LHCN-M2 (cell line): Measurements from ENCODE around the gene EID1. TPM values are rescaled to one million over a fixed set of nuclear protein-coding genes. Genes with fewer than 3 reads are reported as not detected.
"Not testable (repeated sequence)": the region's sequence is repeated elsewhere in the genome, so short reads cannot be mapped to it uniquely, and the experiment has no call there.

ENCODE experiments used
- DNase-seq: peaks from one replicate; pipeline ENCODE4 v3.0.0-alpha.2; 2012; ENCODE audit warnings: low read depth
- polyA plus RNA-seq: library from polyadenylated mRNA; unstranded; fragments of >200 nt; gene quantifications from one replicate; pipeline ENCODE4 v1.2.1, GENCODE V29; 2012; ENCODE audit warnings: missing spikeins
- total RNA-seq: library from RNA; depleted of rRNA; stranded (reverse); fragments of >200 nt; gene quantifications from 2 replicates; pipeline ENCODE4 v1.2.3, GENCODE V29; 2014; rRNA removed

EID1 gene, protein sequence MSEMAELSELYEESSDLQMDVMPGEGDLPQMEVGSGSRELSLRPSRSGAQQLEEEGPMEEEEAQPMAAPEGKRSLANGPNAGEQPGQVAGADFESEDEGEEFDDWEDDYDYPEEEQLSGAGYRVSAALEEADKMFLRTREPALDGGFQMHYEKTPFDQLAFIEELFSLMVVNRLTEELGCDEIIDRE
- total RNA-seq, result 229 and 243 TPM in 2 replicates
- 124 TPM for polyA plus RNA-seq

DNA sequence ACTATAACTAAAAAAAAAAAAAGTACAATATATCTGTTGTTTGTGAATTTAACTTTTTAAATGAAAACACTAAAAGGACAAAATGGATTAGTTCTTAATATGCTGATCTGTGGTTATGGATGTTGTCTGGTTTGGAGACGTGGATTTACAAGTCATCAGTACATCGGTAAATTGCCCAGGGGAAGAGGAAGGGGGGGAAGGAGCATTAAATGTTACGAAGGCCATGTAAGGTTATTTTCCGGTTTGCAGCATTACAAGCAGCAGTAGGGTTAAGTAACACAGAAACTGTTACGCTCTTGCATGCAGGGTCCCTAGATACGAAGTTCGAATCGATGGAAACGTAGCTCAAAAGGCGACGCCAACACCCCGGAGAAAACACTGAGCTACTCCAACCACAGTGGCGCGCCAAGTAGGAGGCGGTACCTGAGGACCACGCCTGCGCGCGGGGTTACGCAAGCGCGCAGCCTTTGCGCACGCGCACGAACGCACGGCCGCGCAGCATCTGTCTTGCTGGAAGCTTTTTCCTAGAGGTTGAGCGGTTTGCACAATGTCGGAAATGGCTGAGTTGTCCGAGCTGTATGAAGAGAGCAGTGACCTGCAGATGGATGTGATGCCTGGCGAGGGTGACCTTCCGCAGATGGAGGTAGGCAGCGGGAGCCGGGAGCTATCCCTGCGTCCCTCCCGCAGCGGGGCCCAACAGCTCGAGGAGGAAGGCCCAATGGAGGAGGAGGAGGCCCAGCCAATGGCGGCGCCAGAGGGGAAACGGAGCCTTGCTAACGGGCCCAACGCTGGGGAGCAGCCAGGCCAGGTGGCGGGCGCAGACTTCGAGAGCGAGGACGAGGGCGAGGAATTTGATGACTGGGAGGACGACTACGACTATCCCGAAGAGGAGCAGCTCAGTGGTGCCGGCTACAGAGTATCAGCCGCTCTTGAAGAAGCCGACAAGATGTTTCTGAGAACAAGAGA is at the start of gene EID1:
Gene EID1, plus strand, starts transcription at position 505 of the 966 bp plus-strand sequence. Its CDS starts 43 bp downstream, at position 548.
- DNase-seq, result peak; percentile 94

DNA sequence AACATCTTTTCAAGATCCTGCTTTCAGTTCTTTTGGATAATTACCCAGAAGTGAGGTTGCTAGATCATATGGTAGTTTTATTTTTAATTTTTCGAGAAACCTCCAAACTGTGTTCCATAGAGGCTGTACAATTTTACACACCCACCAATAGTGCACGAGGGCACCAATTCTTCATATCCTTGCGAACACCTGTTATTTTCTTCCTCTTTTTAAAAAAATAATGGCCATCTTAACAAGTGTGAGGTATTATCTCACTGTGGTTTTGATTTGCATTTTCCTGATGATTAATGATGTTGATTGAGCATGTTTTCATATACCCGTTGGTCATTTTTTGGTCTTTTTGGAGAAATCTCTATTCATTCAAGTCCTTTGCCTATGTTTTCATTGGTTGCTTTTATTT is 49.5 kb upstream of the EID1 start:
- DNase-seq, result no peak

DNA sequence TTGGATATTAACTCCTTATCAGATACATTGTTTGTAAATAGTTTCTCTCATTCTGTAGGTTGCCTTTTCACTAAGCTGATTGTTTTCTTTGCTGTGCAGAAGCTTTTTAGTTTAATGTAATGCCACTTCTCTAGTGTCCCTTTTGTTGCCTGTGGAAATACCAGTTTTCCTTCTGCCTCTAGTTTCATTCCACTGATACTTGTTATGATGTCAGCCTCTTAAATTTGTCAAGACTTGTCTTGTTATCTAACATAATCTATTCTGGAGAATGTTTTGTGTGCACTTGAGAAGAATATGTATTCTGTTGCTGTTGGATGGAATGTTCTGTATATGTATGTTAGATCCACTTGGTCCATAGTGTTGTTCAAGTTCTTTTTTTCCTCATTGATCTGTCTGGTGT is 49.0 kb upstream of the EID1 start:
- no peak for DNase-seq

DNA sequence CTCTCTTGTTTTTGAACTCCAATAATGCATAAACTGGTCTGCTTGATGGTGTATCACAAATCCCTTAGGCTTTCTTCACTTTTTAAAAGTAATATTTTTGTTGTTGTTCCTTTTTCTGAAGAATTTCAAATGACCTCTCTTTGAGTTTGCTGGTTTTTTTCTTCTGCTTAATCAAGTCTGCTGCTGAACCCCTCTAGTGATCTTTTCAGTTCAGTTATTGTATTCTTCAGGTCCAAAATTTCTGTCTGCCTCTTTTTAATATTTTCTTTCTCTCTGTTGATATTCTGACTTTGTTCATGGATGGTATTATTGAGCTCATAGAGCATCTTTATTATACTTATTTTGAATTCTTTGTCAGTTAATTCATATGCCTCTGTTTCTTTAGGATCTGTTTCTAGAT is 45.3 kb upstream of the EID1 start:
- DNase-seq, result no peak

DNA sequence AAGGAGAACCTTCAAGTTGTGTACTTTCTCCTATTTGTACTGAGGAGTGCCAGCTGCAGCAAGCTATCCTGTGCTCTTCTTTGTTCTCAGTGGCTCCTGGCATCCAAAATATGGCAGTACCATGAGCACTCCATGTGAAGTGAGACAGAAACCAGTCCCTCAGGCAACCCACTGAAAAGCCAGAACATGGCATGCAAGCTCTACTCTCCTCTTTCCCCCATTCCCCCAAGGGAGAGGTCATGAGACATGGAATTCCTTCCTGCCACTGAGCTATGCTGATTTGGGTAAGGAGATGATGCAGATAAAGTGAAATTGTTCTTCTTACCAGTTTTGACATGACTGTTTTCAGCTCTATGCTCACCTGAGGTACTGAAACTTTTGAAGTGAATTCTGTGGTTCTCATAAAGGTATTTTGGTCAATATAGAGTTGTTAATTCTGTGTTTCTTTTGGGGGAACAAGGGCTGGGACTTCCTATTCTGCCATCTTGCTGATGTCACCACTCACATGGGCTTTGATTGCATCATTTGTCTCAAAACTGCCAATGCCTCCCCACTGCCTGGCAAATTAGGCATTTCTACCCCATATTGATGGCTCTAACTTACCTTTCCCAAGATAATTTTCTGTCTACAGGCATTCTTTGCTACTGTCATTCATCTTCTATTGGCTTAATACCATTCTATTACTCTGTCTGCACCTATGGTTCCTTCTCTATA is 44.3 kb upstream of the EID1 start:
- DNase-seq, result peak; percentile 11

DNA sequence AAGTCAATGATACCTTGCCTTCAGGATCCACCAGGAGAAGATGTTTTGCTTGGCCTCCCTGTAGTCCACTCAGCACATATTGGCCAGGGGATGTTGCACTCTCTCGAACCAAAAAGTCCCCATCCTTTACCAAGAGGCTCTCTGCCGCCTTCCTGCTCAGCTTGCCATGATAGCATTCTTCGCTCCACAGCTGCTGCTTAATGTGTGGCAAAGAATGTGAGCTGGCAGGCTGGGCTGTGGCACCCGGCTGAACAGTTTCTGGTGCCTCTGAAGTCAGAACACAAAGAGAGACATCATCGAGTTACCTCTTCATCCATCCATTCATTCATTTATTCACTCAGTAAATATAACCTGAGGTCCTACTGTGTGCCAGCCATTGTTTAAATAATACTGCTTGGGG is 43.2 kb upstream of the EID1 start:
- peak; percentile 29 for DNase-seq

DNA sequence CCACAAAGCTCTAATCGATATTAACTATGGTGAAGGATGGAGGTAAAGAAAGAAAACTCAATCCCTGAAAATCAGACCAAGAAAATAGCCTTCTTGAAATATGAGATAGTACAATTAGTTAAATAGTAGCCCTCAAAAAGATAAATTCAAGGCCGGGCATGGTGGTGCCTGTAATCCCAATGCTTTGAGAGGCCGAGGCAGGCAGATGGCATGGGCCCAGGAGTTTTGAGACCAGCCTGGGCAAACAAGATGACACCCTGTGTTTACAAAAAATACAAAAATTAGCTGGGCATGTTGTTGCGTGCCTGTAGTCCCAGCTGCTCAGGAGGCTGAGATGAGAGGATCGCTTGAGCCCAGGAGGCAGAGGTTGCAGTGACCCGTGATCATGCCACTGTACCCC is 35.4 kb upstream of the EID1 start:
- DNase-seq, result no peak

DNA sequence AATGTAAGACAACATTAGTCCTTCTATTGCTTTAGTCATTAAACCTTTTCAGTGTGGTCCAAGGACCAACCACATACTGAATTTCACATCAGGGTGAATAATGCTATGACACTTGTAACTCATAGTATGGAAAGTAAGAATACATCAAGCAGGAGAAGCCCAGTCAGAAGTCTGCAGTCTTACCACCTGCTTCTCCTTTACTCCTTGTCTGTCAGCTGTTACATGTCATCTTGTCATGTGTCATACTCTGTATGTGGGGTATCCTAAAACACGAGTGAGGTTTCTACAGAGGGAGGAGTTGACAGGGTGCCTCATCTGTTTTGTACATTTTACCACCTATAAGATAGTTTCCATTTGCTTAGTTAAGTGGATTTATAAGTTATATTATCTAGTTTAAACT is 32.8 kb upstream of the EID1 start:
- DNase-seq, result peak; percentile 37

DNA sequence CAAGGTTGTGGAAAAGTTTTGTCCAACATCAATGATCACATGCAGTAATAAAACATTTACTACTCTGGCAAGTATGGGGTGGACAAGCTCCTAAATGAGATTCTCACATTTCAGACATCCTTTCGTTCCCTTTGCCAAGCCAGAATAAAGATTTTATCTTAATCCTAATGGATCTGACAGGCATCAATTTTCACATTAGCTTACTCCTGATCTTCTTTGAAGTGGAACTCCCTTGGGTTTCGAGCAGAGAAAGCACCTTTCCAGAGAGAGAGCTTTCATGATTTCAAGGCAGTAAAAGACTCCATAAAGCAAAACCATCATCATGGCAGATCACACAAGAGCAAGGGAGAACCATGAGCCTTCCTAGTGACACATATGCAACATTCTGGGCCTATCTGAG is 27.3 kb upstream of the EID1 start:
- DNase-seq, result no peak

DNA sequence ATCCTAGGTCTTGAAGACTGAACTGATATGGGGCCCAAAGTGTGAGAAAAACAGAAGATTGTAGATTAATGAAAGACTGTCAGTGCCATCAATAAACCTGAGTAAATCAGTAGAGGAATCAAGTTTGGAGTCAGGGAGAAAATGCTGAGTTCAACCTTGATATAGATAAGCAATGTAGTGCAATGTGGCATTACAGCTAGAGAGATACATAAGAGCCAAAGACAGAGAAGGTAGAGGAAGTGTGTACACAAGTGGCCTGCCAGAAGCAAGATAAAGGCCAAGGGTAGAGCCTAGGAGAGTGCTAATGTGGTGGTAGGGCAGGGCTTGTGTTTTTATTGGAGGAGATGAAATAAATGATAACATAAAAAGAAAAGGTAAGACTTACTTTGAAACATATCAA is 26.0 kb upstream of the EID1 start:
- DNase-seq, result no peak

DNA sequence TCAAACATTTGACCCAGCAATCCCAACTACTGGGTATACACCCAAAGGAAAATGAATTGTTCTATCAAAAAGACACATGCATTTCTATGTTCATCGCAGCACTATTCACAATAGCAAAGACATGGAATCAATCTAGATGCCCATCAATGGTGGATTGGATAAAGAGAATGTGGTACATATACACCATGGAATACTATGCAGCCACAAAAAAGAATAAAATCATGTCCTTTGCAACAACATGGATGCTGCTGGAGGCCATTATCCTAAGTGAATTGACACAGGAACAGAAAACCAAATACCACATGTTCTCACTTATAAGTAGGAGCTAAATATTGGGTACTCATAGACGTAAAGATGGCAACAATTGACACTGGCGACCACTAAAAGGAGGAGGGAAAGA is 23.5 kb upstream of the EID1 start:
- not testable (repeated sequence) for DNase-seq

DNA sequence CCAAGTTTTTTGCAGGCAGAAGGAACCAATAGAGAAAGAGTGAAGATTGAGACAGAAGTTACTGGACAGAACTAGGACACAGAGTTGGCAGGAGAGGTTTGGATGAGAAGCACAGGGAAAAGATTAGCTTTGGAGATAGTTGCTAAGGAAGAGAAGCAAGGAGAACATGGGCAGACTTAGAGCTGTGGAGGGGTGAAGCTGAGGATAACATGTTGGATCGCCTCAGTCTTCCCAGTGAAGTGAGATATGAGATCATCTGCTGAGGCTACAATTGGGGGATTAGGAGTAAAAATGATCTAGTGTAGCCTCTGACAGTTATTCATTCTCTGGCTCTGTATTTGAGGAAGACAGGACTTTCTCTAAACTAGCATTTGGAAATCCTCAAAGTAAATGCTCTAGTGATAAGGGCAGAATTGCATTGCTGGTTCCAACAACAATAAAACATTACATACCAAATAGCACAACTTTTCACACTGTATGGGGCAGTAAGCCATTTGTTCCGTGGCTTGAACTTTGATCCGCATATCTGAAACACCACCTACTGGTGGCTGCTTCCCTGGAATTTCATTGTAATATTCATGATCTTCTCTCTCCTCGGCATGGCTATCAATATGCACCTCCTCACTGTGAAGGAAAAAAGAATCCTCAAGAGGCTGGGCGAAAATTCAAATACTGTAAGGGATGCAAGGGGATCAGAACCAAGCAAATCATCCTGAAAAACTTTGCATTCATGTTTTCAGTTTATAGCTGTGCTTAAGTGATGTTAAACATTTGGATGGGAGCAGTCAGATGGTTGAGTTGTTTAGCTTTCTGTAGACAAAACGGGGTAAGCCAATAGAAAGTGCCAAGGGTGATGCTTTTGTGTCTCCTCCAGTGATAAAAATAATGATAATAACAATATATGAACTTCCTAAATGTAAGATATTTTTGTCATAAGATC is 22.2 kb upstream of the EID1 start:
- peak; percentile 61 for DNase-seq

DNA sequence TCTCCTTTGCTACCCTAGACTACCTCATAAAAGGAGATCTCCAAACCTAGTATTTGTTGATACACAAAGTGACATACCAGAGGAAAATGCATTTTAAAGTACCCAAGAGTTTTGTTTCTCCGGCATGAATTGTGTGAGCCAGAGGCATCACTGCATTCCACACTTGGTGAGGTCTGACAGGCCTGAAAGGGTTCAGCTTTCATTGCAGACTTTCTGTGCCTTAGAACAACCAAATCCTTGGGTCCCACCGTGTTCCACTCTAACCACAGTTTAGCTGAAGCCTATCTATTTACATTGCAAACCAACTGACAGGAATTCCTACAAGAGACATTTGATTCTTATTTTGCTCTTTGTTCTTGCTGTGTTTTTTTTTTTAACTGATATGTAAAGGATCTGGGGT is 21.0 kb upstream of the EID1 start:
- DNase-seq, result peak; percentile 61

DNA sequence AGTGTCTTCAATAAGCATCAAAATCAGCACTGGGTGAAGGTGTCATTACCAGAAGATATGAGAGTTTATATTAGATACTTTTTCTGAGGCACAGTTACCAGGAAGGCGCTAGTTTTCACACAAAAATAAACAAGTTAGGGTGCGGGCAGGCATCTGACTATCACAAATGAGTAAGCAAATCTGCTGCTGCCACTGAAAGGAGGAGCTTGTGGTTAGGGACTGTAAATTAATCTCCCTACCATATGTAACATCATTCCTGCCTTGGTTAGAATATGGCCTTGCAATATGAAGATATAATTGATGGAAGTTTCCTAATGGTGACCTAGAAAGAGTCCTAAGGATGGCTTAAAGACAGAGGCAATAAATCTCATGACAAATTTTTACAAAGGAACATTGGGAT is 19.5 kb upstream of the EID1 start:
- peak; percentile 85 for DNase-seq

DNA sequence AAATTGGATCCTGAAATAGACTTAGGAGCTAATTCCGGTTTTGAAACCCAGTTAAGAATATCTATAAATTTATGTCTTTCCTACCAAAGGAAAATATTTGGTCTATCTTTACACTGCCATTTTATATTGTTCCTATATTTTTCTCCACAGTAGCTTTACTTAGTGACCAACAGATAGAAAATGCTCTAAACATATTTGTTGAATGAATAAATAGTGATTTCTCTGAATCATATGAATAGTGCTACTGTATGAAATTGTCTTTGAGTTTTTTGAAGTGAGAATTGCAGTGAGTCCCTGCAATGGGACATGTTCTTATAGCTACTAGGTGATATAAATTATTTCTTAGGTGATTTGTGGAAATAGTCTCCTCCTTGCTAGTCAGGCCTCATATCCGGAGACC is 18.5 kb upstream of the EID1 start:
- DNase-seq, result peak; percentile 13

DNA sequence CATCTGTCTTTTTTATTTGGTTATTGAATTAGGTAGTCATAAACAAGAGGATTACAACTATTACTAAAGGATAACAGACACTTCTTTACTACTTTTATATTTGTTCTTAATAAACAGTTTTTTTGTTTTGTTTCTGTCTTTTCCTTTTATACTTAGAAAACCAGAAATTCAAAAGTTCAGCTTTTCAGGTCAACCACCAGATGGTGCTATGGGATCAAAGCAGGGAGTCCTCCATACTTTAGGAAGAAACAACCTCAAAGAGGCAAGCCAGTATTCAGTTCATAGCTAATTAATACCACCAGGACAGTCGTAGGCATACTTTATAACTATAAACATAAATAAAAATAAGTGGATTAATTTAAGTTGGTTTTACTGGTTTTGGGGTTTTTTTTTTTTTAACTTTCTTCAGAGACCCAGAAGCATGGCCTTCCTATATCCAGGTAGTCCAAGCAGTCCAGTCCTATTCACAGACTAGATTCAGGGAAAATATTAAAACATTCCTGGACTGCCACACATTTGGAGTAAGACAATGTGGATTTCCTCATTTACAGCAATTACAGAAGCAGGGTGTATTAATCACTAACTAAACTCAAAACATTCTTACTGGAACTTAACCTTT is 16.0 kb upstream of the EID1 start:
- DNase-seq, result peak; percentile 65

DNA sequence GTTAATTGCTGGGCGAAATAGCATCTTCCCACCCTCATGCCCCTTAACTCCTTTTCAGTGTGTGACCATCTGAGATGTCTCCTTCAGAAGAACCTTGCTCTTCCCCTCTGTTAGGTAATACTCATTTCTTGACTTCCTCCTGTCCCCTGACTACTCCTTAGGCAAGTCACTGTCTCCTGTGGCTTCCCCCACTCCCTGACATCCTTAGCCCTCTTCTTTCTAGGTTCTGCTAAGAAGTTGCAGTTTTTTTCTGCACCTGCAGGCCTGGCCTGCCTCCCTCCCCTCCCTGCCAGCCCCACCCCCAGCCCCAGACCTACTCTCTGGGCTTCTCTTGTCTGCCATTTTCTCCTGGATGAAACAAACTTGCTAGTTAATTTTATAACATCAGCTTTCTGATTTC is 15.2 kb upstream of the EID1 start:
- no peak for DNase-seq

DNA sequence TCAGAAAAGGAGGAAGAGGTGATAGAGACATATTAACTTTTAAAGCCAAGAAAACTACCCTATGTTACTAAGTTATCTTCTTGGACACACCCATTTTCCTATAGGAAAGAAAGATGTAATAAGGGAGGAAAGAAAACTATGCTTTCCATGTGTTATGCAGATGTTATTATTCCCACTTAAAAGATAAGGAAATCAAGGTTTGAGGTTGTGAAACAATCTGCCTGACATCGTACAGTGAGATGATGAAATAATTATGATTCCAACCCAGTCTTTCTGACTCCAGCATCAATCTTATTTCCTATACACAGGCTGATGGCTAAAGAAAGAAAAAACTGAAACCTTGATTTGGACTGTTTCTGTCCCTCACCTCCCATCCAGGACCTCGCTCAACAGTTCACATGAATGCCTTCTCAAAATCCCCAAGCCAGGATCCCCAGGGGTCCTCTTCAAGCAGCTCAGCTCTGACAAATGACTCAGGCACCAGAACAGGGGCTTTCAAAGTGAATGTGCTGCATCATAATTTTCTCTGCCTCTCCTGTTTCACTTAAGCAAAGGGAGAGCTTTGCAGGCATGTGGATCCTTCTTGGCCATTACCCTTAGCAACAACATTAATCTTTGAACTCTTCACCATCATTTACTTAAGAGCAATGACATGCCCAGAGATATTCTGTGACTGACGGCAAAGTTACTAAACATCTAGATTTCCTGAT is 12.4 kb upstream of the EID1 start:
- peak; percentile 69 for DNase-seq

DNA sequence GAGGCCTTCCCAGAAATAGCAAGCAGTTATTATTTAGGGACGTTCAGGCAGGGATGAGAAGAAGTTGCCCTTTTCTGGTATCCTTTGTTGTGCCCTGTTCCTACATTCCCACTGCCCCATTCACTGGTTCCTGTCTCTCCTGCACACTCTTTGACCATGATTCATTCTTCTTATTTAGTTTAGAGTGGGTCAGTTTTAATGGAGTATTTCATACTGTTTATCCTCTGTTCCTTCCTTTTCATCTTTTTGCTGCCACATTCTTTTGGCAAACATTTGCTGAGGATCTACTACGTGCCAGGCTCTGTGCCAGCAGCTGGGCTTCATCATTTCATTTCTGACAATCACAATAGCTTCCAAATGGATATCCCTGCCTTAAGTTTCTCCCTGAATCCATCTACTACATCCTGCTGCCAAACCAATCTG is 11.8 kb upstream of the EID1 start:
- DNase-seq, result peak; percentile 44

DNA sequence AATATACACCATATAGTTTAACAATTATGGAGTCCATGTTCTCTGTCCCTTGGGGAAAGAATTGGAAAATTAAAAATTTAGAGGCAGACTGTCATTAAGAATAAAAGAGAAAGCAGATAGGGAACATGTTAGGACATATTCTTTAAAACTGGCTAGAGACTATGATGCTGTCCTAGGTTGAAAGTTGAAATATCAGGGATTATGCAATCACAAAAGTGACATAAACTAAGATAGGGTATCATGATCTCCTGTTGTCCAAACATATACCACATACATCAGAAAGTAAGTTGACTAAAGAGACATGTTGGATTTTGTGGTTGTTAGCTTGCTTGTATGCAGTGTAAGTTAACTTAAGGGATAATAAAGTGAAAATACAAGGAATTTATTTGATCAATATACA is 9.9 kb upstream of the EID1 start:
- no peak for DNase-seq
